RWPE1 (cell line): ENCODE results near the gene SEMA3A.

ENCODE experiments used
- CTCF ChIA-PET: fragments of 350-600 bp; sonication (Branson Sonifier 250); formaldehyde crosslinking; extraction: SDS; loops from one replicate; lab custom pipeline; 2021; lab: Yijun Ruan, JAX
- POLR2A ChIA-PET: fragments of 400-600 bp; formaldehyde crosslinking; extraction: SDS; loops from one replicate; lab custom pipeline; 2020; ENCODE audit warnings: antibody characterized with exemption; ENCODE audit not compliant: low non-redundant PET; lab: Yijun Ruan, JAX
- DNase-seq: peaks from one replicate; pipeline ENCODE4 v3.0.0; 2012; ENCODE audit warnings: low spot score
- H3K27ac ChIP-seq: fragments of 450-650 bp; 2 replicates; pipeline ENCODE4 v1.5.1; 2017
- CTCF ChIP-seq: fragments of 450-650 bp; conservative IDR thresholded peaks from 2 replicates; pipeline ENCODE4 v1.5.1; 2017; ENCODE audit warnings: low read depth, mild to moderate bottlenecking

The SEMA3A gene

GRCh38 chr7:84175461-84175860, 19.1 kb downstream of the SEMA3A start:
- ChIA-PET POLR2A (no interaction called here), CTCF (no interaction called here)
- no peak for TF ChIP-seq CTCF
- DNase-seq, result no peak
- H3K27ac ChIP-seq, result no peak overlapping the region

GRCh38 chr7:84170646-84171045, 23.9 kb downstream of the SEMA3A start:
- no peak for TF ChIP-seq CTCF
- CTCF ChIA-PET, result interaction anchor here (0.6 kb wide), 1 partner anchor 359 kb away, joined by 3 read pairs; no protein-coding TSS in a partner anchor
- no peak overlapping the region for H3K27ac ChIP-seq
- DNase-seq, result no peak
- POLR2A ChIA-PET, result no interaction called here

- ChIA-PET POLR2A (no interaction called here), CTCF (interaction anchor here (0.5 kb wide), 1 partner anchor 26 kb away, joined by 4 read pairs; no protein-coding TSS in a partner anchor)
- no peak for DNase-seq
- no peak overlapping the region for H3K27ac ChIP-seq
- no peak for TF ChIP-seq CTCF
These were observed 32.0 kb downstream of the SEMA3A start for GRCh38 chr7:84162584-84162983.

GRCh38 chr7:84162125-84162524, 32.5 kb downstream of the SEMA3A start:
- ChIA-PET POLR2A (no interaction called here), CTCF (no interaction called here)
- H3K27ac ChIP-seq, result no peak overlapping the region
- no peak for DNase-seq
- TF ChIP-seq CTCF, result no peak

- ChIA-PET CTCF (no interaction called here), POLR2A (no interaction called here)
- no peak overlapping the region for H3K27ac ChIP-seq
- no peak for DNase-seq
- no peak for TF ChIP-seq CTCF
These were observed 33.2 kb downstream of the SEMA3A start for GRCh38 chr7:84161398-84161797.

GRCh38 chr7:84159435-84159834, 35.2 kb downstream of the SEMA3A start:
- no peak overlapping the region for H3K27ac ChIP-seq
- ChIA-PET CTCF (interaction anchor here (0.7 kb wide), 1 partner anchor 646 kb away, joined by 3 read pairs; no protein-coding TSS in a partner anchor), POLR2A (no interaction called here)
- DNase-seq, result no peak
- no peak for TF ChIP-seq CTCF
